Calu3 (cell line): ENCODE data around the gene DGKI. TPM values are rescaled to one million over a fixed set of nuclear protein-coding genes. Genes with fewer than 3 reads are reported as not detected.

Experiments
- BruUV-seq: library from RNA; stranded (reverse); fragments of 400-500 nt; replicated peaks from 2 replicates; lab custom pipeline; 2021; lab: Mats Ljungman, UMichigan
- CTCF ChIA-PET: fragments of 300-600 bp; sonication (Branson Sonifier 250); formaldehyde crosslinking; loops from one replicate; lab custom pipeline; 2022; ENCODE audit warnings: antibody characterized with exemption; lab: Charles Lee
- DNase-seq: peaks from one replicate; pipeline ENCODE4 v3.0.0; 2022
- H3K27ac Mint-ChIP-seq: one replicate; pipeline ENCODE4 v1.8.0; 2022; ENCODE audit warnings: mixed read lengths; ENCODE audit not compliant: unreplicated experiment
- H3K27me3 Mint-ChIP-seq: one replicate; pipeline ENCODE4 v1.8.0; 2022; ENCODE audit warnings: mixed read lengths; ENCODE audit not compliant: unreplicated experiment
- H3K36me3 Mint-ChIP-seq: one replicate; pipeline ENCODE4 v1.8.0; 2022; ENCODE audit warnings: mild to moderate bottlenecking, moderate library complexity, mixed read lengths; ENCODE audit not compliant: insufficient read depth, unreplicated experiment
- H3K4me1 Mint-ChIP-seq: one replicate; pipeline ENCODE4 v1.8.0; 2022; ENCODE audit warnings: mild to moderate bottlenecking, low read depth, mixed read lengths; ENCODE audit not compliant: unreplicated experiment
- H3K4me3 Mint-ChIP-seq: one replicate; pipeline ENCODE4 v1.8.0; 2022; ENCODE audit warnings: mild to moderate bottlenecking, low read depth, moderate library complexity, mixed read lengths; ENCODE audit not compliant: unreplicated experiment
- H3K9me3 Mint-ChIP-seq: one replicate; pipeline ENCODE4 v1.8.0; 2022; ENCODE audit warnings: low read depth, mixed read lengths; ENCODE audit not compliant: unreplicated experiment
- CTCF ChIP-seq: fragments of 200-600 bp; IDR thresholded peaks from one replicate; pipeline ENCODE4 v1.8.0; 2022; ENCODE audit warnings: antibody characterized with exemption; ENCODE audit not compliant: unreplicated experiment
- intact Hi-C: fragments of 100-400 bp; cut with micrococcal nuclease; formaldehyde crosslinking; loops from one replicate; pipeline ENCODE4 v1.10.0; 2022; ENCODE audit not compliant: unreplicated experiment
- total RNA-seq: library from RNA; stranded (reverse); gene quantifications from 2 replicates; pipeline ENCODE4 v1.2.3, GENCODE V29; 2022

Gene DGKI
- total RNA-seq, 1 experiment from 2014 or later = not detected

GRCh38 chr7:137335814-137336213 lies 511.0 kb downstream of the DGKI start:
- no peak for TF ChIP-seq CTCF
- no peaks in the 10 kb centered on the region for H3K36me3 Mint-ChIP-seq
- H3K27me3 Mint-ChIP-seq = no peaks in the 10 kb centered on the region
- intact Hi-C loops = no loop called here
- H3K4me1 Mint-ChIP-seq = no peaks in the 10 kb centered on the region
- peaks cover 9% of the 10 kb centered on the region for H3K9me3 Mint-ChIP-seq
- CTCF ChIA-PET = interaction anchor here (0.7 to 0.8 kb wide), 2 partner anchors 20 to 61 kb away, joined by 3 to 4 read pairs; no protein-coding TSS in a partner anchor
- H3K4me3 Mint-ChIP-seq = no peak overlapping the region
- DNase-seq = no peak
- no peak overlapping the region for H3K27ac Mint-ChIP-seq
- BruUV-seq = no TSS peak

- peaks cover 9% of the 10 kb centered on the region for H3K9me3 Mint-ChIP-seq
- H3K4me1 Mint-ChIP-seq = no peaks in the 10 kb centered on the region
- no peak for TF ChIP-seq CTCF
- no peak for DNase-seq
- H3K27ac Mint-ChIP-seq = no peak overlapping the region
- H3K36me3 Mint-ChIP-seq = no peaks in the 10 kb centered on the region
- H3K27me3 Mint-ChIP-seq = no peaks in the 10 kb centered on the region
- no peak overlapping the region for H3K4me3 Mint-ChIP-seq
- CTCF ChIA-PET = no interaction called here
- no TSS peak for BruUV-seq
- intact Hi-C loops = no loop called here
Measured at GRCh38 chr7:137331378-137331777, 515.4 kb downstream of the DGKI start.

Other genes with a start within 250 kb of the DGKI start
- 34.5 and 39.9 TPM in 2 replicates for gene CREB3L2, start 155.1 kb upstream of the DGKI start, total RNA-seq
- not detected in 2 replicates for gene AKR1D1, start 229.5 kb upstream of the DGKI start, total RNA-seq